Left ventricle myocardium superior (tissue), 1 donor: ENCODE measurements around the gene SLC2A4RG. TPM values are rescaled to one million over a fixed set of nuclear protein-coding genes. Genes with fewer than 3 reads are reported as not detected.

Source experiments
- ATAC-seq: fragments of 200-7000 bp; cut with Tn5 transposase; one replicate; pipeline ENCODE4 v1.9.1; 2020; ENCODE audit warnings: mild to moderate bottlenecking, moderate library complexity
- DNase-seq: peaks from one replicate; pipeline ENCODE4 v3.0.0-alpha.2; 2020
- intact Hi-C: fragments of 100-400 bp; cut with micrococcal nuclease; formaldehyde crosslinking; loops from one replicate; pipeline ENCODE4 v1.11.0; 2022
- total RNA-seq: library from RNA; stranded (reverse); fragmentation: NEBNext Ultra II Directional; extraction: Animal tissue kit (Norgen Biotek cat#: 25700); gene quantifications from one replicate; pipeline ENCODE4 v1.2.1, GENCODE V29; 2021
- donor health status: DM: no; HTN: yes; CAD: no; lungs with severe emphysema.

Gene SLC2A4RG
- total RNA-seq, 1 donor from 2014 or later = 104 TPM

DNA sequence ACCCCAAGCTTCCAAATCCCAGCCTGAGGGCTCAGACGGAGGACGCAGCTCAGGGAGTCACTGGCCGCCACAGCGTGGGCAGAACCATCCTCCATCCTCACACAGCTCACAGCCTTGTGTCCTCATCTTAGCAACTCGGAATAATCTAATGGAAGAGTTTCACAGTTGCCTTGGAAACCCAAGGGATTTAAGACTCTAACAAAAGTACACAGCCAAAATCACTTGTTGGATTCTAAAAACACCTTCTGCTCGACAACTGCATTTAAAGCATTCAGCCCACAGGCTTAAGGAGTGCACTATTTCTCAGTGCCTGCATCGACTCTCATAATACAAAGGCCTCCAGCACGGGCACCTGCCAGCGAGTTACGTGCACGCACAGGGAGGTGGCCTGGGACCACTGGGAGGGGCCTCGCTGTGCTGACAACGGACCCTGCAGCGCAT, 46.1 kb downstream of the SLC2A4RG start:
- intact Hi-C loops = loop anchor here (10.0 kb wide), 1 partner anchor 79 kb away; the partner anchor contains the start of genes ABHD16B and TPD52L2

DNA sequence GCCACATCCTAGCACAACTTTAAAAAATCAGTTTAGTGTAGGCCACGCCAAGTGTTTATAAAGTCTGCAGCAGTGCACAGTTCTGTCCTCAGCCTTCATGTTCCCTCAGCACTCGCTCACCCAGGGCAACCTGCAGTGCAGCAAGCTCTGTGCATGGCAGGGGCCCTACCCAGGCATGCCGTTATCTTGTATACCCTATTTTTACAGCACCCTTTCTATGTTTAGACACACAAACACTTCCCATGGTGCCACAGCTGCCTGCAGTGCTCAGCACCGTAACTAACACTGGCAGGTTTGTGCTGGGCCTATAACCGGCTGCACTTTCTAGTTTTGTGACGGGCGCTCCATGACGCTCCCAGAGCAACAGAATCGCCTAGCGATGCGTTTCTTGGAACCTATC, 47.7 kb downstream of the SLC2A4RG start:
- DNase-seq (peak; percentile 80), ATAC-seq (peak; percentile 92)
- intact Hi-C loops = loop anchor here (10.0 kb wide), 1 partner anchor 77 kb away; the partner anchor contains the start of genes ABHD16B and TPD52L2

More for the DNA sequence above, 46.1 kb downstream of the SLC2A4RG start:
- no peak for DNase-seq
- no peak for ATAC-seq

DNA sequence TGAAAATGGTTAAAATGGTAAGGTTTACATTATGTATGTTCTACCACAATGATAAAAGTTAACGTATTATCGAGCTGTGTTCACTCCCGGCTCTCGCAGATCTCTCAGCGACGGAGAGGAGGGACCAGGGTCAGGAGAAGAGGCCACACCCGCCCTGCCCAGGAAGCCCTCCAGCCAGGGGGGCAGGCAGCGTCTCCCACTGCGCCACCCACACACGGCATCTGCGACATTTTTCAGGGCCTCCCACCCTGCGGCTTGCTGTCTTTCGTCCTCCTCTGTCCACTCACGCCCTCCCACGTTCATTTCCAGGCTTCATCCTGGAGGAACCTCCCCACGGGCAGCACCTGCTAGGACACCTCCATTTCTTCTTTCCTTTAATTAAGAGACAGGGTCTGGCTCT, 48.2 kb downstream of the SLC2A4RG start:
- intact Hi-C loops = loop anchor here (10.0 kb wide), 1 partner anchor 77 kb away; the partner anchor contains the start of genes ABHD16B and TPD52L2
- DNase-seq (no peak), ATAC-seq (peak; percentile 43)

DNA sequence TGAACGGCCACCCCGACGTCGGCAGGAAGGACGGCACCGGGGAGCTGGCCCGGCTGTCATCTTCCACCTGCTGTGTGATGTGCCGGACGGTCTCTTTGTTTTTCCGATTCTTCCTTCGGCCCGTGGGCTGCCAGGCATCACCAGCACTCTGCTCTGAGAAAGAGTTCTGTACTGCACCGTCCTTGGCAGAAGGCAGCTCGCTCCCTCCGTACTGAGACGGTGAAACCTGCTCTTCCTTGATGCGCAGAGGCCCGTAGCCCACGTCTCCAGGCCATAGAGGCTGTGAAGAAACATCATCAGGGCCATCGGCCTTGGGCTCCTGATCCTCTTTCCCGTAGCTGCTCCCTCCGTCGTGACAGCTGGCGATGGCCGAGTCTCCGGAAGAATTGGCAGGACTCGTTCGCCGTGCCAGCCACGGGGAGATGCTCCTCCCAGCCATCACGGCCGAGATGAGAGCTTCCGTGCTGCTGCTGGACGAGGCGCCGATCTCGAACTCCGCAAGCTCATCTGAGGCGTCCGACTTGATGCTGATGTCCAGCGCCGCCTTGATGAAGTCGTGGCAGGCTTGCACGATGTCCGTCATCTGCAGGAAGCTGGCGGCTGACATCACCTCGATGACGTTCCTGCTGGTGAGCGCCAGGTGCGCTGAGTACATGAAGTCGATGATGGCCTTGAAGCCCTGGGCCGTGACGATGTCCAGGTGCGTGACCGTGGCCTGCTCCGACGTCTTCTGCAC, 50.4 kb downstream of the SLC2A4RG start:
- DNase-seq (no peak), ATAC-seq (no peak)
- intact Hi-C loops = loop anchor here (10.0 kb wide), 1 partner anchor 75 kb away; the partner anchor contains the start of genes ABHD16B and TPD52L2

DNA sequence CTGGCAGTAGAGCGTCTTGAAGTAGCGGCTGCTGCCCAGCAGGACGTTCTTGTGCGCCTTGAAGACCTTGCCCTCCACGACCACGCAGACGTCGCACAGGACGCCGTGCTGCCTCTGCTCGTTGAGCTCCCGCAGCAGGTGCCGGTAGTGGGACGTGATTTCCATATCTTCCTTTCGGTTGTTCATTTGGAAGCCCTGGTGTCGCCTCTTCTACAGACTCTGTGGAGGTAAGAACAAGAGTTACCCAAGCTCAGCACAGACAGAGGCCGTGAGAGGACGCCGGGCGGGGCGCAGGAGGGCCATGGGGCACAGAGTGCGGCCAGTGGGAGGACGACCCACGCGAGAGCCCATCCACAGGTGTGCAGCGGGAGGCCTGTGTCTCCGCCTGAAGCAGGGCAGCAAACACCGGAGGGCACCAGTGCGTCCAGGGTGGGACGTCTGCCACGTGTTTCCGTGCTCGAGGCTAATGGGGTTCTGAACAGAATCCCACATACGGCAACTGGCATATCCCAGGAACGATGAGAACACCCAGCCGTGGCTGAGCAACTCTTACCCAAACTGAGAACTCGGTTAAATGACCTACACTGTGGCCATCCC, 51.1 kb downstream of the SLC2A4RG start:
- intact Hi-C loops = no loop called here
- DNase-seq = no peak
- ATAC-seq = no peak

DNA sequence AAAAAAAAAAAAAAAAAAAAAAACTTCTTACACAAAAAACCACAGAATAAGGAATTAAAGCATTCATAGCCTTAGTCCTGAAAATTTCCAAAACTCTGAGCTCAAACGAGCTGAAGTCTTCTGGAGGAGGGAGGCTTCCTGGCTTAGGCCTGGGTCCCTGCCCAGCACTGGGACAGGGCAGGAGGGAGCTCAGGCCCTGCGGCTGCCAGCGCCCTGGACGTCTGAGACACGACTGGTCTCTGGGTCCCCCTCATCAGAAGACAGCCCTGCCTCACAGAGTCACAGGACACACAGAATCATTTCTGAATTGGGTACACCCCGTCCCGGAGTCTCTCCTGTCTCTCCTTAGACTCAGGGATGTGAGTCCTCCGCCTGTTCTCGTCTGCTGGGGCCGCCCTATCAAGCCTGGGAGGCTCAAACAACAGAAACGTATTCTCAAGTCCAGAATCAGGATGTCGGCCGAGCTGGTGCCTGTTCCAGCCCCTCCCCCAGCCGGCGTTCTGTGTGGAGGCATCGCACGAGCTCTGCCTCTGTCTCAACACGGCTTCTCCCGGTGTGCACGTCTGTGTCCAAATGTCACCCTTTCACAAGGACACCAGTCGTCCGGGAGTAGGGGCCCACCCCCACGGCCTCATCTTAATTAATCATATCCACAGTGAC, 52.1 kb downstream of the SLC2A4RG start:
- intact Hi-C loops = no loop called here
- peak; percentile 20 for ATAC-seq
- peak; percentile 80 for DNase-seq

DNA sequence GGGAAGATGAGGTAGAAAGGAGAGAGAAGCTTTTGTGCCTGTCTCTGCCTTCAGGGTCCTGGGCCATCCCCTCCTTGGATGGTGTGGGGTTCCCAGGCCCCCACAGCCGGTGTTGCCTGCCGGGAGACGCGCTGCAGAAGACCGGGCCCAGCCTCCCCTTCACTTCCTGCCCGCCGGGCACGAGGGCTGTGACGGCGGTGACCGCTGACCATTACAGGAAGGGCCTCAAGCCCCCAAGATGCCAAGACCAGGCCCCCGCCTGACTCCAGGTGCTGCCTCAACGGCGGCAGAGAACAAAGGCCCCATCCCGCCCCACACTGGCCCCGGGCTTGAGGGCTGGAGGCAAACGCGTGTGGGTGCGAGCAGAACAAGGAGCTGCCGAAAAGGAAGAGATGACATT, 53.3 kb downstream of the SLC2A4RG start:
- ATAC-seq = no peak
- no peak for DNase-seq
- intact Hi-C loops = no loop called here

Other genes starting within 250 kb of the SLC2A4RG start
- 1,346 TPM for gene EEF1A2, start 240.7 kb upstream of the SLC2A4RG start, total RNA-seq
- 307 TPM for gene PPDPF, start 219.0 kb upstream of the SLC2A4RG start, total RNA-seq
- gene PTK6, start 202.4 kb upstream of the SLC2A4RG start, total RNA-seq = not detected
- not detected for gene SRMS, start 192.0 kb upstream of the SLC2A4RG start, total RNA-seq
- 0.15 TPM for gene FNDC11, start 185.6 kb upstream of the SLC2A4RG start, total RNA-seq
- gene HELZ2, start 165.5 kb upstream of the SLC2A4RG start, total RNA-seq = 13.2 TPM
- gene GMEB2, start 112.7 kb upstream of the SLC2A4RG start, total RNA-seq = 5.9 TPM
- 5.5 TPM for gene STMN3, start 86.4 kb upstream of the SLC2A4RG start, total RNA-seq
- 9.9 TPM for gene RTEL1, start 81.5 kb upstream of the SLC2A4RG start, total RNA-seq
- gene TNFRSF6B, start 43.1 kb upstream of the SLC2A4RG start, total RNA-seq = 0.64 TPM
- gene ARFRP1, start 31.8 kb upstream of the SLC2A4RG start, total RNA-seq = 46.5 TPM
- 16.2 TPM for gene ZGPAT, start 31.7 kb upstream of the SLC2A4RG start, total RNA-seq
- gene LIME1, start 3.1 kb upstream of the SLC2A4RG start, total RNA-seq = 2.7 TPM
- 13.1 TPM for gene ZBTB46, start 91.5 kb downstream of the SLC2A4RG start, total RNA-seq
- not detected for gene ABHD16B, start 121.7 kb downstream of the SLC2A4RG start, total RNA-seq
- 78.0 TPM for gene TPD52L2, start 125.5 kb downstream of the SLC2A4RG start, total RNA-seq
- gene DNAJC5, start 155.3 kb downstream of the SLC2A4RG start, total RNA-seq = 47.3 TPM
- 59.9 TPM for gene UCKL1, start 216.6 kb downstream of the SLC2A4RG start, total RNA-seq
- gene ZNF512B, start 230.2 kb downstream of the SLC2A4RG start, total RNA-seq = 14.0 TPM
- gene SAMD10, start 239.9 kb downstream of the SLC2A4RG start, total RNA-seq = 6.4 TPM
- gene PRPF6, start 241.4 kb downstream of the SLC2A4RG start, total RNA-seq = 50.6 TPM